T1000 (cell line): ENCODE measurements around the gene DDX41.
A peak's percentile ranks its signal among the peaks of the same experiment; 100 is the strongest.
"Not testable (repeated sequence)": the region's sequence is repeated elsewhere in the genome, so short reads cannot be mapped to it uniquely, and the experiment has no call there.

ENCODE experiments used
- DNase-seq: peaks from one replicate; lab custom pipeline; 2025; ENCODE audit warnings: mixed read lengths; lab: John Stamatoyannopoulos, UW

DDX41 gene

DNA sequence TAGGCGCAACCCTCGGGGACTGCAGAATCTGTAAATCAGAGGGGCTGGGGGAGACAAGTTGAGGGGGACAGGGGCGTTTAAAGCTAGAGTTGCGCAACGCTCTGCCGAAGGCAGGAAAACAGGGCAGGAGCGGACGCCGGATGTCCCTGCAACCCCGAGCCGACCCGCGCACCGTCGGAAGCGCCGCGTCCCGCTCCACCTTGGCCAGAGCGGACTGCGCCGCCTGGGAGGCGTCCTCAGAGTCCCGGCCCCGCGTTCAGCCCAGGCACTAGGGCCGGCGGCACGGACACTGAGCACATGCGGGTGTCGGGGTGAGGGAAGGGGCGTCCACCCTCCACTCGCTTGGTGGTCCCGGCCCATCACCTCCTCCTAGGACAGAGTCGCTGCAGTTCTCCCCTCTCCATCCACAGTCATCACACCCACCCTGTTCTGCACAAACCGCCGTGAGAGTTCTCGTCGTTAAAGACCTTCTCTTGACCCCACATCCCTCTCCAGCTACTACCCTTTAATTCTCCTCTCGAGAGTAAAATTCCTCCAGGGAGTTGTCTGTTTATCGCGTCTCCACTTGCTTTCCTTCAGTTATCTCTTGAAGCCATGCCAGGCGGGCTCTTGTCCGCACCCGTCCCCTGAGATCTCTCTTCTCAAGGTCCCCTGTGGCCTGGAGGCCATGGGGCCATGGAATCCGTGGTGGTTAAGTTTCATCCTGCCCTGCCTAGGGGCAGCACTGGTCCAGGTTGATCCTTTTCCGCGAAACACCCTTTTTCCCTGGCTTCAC is 18.6 kb downstream of the DDX41 start:
- no peak for DNase-seq

DNA sequence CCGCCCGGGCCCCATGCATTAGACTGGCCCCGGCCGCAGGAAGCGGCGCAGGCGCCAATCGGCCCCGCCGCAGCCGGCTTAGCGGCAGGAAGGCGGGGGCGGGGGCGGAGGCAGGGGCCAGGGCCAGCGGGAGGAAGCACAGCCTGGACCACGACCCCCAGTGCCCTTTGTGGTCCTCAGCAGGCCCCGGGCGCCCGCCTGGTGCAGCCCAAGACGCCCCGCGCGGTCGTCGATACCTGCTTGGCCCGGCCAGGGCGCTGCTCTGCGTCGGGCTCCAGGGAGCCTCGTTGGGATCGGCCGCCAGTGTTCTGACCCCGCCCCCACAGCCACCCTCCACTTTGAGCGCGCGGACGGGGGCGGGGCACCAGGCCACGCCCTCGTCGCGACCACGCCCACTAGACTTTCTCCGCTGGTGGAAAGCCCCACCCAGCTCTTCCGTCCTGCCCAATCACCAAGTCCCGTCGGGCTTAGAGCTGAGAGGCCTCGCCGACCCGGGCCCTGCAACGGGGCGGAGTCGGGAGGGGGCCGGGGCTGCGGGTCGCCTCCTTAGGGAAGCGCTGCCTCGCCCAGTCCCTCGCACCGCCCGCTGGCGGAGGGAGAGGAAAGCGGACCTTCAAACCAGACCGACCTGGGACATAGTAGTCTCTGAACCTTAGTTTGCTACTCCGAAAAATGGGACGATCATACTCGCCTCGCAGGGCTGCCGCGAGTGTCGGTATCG is 19.3 kb downstream of the DDX41 start, which contains the start of gene PDLIM7:
Gene PDLIM7, minus strand, starts transcription at position 313 of the 721 bp plus-strand sequence. CDS start 1,092 bp downstream, outside the sequence.
- peak; percentile 89 for DNase-seq

DNA sequence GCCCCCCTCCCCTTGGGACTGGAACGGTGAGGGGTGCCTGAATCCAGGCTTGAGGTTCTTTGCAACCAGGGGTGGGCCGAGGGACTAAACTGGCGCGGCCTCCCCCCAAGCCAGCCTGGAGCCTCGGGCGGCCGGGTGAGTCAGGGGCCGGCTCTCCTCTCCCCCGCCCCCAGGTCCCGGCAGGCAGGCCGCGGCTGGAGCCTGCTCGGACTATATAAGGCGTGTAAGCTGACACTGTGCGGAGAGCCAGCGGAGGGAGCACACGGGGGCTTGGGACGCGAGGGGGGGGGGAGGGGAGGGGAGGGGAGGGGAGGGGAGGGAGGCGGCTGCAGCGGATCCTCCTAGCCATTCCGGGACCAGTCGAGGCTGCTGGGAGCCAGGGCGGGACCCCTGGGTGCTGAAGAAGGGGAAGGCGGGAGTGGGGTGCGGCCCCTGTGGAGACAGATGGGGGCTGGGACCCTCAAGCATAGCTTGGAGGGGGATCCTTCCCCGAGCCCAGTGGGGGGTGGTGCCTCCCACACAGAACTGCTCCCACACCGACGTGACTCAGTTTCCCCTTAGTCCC is 20.0 kb downstream of the DDX41 start:
- DNase-seq = peak; percentile 53

DNA sequence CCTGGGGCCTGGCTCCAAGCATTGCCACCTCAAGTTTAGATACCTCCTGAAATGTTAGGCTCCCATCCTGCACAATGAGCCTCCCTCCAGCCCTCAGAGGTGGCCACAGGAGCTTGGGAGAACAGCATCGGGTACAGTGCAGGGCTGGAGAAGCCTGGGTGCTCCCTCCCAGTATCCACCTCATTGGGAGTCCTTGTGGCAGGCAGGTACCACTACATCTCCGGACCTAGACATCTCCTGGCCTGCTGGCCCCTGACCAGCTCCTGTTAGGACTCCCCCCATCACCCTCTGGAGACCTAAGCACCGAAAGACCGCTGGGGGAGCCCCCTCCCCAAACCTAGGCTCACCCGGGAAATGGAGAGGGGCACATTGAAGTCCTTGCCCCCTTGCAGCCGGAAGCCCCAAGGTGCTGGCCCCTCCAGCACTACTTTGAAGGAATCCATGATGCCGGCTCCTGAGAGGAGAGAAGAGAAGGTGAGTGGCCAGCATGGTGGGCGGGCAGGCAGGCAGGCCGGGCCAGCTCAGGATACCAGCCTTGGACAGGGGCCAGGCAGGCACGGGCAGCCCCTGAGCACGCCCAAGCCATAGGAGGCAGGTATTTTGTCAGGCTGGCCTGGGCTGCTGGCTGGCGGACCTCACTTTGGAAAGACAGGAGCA is 20.6 kb downstream of the DDX41 start:
- peak; percentile 51 for DNase-seq

DNA sequence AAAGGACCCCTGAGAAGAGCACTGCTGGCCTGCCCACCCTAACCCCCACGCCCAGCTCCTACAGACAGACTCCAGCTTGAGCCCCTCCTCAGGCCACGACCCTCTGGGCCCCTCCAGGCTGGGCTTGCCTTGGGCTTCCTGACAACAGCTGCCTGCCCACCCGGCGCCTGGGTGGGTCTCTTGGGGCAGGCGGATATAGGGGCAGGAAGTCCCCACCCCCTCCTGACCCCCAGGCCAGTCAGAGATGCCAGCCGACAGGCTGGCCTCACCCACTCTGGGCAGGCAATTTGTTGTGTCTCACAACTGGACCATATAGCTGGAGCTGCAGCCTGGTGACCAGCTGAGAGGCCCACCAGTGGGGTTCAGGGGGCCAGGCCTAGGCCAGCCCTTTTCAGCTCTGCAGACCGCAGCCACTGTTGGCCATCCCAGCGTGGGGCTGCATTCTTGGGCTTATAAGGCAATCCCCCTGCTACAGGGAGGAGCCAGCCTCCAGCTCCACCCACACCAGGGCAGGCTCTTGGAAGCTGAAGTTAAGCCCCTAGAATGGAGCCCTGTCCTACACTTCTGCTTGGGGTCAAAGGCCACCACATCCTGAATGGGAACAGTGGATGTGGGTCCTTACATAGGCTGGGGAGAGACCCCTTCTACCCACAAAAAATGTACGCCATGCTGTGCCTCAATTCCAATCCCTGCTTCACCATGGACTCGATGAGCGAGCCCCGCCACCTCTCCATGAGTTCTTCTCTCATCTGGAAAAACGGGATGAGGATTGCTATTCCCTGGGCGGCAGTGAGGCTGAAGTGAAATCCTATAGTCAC is 21.3 kb downstream of the DDX41 start:
- peak; percentile 51 for DNase-seq

DNA sequence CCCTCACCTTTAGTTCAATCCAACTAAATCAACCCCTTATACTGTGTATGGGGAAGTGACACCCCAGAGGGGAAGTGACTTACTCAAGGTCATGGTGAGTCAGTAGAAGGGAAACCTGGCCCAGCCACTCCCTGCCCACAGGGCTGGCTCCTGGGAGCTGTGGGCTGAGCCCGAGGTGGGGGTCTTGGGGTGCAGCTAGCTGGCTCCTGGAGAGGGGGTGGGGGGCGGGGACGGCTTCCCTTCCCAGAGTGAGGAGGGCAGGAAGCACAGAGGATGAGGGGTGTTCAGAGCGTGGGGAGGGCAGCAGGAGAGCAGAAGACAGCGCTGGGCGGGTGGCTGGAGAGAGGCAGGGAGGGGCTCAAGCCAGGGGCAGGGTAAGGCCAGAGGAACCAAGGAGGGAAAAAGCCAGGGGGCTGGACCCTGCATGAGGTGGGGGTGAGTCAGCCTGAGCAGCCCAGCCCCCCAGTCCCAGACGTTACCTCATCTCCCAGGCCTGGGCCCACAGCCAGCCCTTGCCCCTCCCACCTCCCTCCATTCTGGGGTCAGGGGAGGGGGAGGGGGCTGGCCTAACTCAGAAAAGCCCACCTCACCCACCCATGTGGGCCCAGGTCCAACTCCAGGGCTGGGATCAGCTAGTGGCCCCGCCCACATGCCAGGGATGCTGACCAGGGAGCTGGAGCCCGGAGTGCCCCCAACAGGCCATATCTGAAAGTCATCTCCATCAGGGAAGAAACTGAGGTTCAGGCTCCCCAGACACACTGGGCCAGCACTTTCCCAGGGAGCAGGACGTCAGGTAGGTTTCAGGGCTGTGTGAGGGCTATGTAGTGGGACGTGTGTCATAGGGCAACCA is 22.2 kb downstream of the DDX41 start:
- peak; percentile 76 for DNase-seq

DNA sequence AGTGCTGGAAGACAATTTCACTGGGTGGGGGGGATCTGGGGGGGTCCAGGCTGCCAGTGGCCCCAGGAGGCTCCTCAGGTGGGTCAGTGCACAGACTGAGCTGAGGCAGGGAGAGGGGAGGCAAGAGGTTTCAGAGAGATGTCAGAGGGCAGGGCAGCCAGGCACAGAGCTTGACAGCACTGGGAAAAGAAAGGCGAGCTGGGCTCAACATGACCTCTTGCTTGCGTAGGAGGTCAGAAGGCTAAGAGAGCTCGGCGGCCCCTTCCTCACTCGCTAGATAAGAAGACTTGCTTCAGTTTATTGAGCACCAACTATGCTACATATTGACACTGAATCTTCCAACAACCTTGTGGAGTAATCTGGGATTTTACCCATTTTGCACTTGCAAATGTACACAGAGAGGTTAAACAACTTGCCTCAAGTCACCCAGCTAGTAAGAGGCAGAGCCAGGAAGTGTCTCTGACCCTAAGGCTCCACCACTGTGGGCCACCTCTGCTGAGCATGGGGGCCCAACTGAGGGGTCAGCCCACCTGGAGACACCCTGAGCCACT is 22.9 kb downstream of the DDX41 start:
- DNase-seq = no peak

DNA sequence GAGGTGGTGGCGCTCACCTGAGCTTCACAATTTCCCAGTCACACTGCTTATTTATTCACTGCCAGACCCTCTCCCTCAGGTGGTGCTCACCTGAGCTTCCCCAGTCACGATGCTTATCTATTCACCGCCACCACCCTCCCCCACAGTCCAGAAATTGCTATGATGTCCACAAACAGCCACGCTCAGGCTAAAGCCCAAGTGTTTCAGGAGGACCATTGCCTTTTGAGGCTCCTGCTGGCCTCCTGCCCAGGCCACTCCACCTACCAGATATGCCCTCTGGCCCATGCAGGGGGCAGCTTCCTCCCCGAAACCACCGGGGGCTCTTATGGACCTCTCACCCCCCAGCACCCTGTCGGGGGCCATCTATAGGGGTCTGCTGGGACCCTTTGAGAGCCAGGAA is 23.9 kb downstream of the DDX41 start:
- no peak for DNase-seq

DNA sequence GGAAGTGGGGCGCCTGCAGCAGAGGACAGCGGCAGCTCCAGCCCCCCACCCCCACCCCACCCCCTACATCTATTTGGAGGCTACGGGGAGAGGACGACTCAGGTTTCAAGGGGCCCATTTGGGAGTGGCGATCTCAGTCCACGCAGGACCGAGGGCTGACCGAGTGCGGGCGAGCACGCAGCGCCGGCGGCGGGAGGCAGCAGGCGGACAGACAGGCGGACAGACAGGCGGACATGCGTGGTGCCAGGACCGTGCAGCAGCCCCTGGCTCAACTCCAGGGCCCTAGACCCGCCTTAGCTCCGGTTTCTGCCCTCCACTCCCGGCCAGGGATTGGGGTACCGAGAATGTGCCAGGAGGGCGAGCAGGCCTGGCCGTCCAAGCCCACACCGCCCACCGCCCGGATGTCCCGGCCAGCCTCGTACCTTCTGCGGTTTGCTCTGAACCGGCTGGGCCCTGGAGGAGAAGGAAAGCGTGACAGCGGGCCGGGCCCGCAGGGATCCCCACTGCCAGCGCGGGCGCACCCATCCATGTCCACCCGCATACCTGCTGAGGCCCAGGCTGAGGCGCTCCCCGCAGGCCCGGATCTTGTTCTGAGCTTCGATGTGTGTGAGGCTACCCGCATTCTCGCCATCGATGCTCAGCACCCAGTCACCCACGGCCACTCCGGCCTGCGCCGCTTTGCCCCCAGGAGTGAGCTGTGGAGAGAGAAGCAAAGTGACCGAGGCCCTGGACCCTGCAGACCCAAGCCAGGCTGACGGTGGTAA is 24.6 kb downstream of the DDX41 start:
- no peak for DNase-seq

DNA sequence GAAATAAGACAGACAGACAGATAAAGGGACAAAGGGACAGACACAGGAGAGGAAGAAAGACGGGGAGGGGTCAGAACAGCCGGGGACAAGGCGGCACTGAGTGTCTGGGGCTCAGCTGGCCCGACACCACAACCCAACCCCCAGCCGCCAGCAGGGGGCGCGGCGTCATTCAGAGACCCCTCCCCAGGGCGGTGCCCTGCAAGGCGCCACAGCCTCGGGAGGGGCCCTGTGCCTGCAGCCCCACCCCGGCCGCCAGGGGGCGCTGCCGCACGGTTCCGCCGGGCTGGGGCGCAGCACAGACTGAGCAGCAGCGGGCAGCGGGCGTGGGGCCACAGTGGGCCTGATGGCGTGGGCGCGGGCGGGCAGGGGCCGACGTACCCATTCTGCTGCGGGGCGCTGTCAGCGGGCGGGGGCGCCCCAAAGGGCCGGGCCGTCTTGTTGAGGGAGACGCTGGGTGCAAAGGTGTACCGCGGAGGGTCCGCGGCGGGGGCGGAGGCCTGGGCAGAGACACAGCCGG is 25.3 kb downstream of the DDX41 start:
- peak; percentile 33 for DNase-seq

DNA sequence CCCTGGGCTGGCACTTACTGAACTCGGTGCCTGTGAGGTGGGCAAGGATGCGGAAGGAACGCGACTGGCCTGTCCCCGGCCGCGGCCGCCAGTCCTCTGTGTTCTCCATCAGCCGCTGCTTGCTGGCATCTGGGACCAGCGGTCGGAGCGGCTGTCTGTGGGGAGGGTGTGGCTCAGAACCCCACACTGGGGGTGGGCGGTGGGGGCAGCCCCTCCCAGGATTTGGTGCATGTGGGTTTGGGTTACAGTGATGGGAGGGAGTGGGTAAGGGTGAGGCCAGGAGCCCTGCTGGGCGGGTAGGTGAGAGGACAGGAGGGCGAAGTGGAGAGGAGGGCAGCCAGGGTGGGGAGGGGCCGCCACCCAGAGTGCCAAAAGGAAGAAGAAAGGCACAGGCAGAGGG is 25.8 kb downstream of the DDX41 start:
- no peak for DNase-seq

DNA sequence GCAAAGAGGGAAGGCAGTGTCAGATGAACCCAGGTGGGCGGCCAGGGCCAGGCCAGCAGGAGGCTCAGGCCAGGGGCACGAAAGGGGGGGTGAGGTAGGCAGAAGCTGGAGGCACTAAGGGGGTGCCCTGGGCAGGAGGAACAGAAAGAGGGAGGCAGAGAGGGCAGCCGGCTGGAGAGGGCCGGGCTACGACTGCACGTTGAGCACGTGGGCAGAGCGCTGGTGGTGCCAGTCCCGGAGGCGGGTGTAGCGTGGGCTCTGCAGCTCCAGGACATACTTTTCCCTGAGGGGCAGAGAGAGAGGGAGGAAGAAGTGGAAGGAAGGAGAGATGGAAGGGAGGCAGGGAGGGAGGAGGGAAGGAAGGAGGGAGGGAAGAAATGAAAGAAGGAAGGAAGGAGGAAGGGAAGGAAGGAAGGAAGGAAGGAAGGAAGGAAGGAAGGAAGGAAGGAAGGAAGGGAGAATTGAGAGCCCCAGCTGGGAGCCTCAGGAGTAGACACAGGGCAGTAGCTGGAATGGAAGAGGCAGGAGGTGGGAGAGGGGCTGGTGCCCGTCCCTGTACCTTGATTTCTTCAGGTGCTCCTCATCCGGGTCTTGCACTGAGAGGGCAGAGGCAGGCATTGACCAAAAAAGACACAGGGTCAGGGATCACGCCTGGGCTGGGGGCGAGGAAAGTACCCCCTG is 26.3 kb downstream of the DDX41 start:
- DNase-seq = no peak

DNA sequence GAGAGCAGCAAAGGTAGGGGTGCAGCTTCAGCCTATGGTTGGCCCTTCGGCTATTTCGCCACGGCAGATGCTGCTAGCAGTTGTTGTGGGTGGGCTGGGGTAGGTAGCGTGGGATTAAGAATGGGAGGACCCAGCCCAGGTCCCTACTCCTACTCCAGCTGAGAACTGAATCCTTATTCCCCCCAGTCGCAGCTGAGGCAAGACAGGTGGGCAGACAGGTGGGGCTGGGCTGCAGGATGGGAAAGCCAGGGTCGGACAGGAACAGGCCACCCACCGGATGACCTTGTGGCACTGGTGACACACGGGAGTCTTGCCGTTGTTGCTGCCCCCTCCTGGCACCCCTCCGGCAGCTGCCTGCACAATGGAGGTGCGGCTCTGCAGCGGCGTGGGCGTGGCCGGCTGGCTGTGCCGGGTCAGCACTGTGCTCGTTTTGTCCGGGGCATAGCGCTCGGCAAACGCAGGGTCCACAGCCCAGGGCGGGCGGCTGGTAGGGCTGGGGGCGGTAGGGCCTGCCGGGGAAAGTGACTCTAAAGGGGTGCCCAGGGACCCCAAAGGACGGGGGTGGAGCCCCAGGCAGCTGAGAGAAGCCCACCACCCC is 27.5 kb downstream of the DDX41 start:
- DNase-seq = no peak

DNA sequence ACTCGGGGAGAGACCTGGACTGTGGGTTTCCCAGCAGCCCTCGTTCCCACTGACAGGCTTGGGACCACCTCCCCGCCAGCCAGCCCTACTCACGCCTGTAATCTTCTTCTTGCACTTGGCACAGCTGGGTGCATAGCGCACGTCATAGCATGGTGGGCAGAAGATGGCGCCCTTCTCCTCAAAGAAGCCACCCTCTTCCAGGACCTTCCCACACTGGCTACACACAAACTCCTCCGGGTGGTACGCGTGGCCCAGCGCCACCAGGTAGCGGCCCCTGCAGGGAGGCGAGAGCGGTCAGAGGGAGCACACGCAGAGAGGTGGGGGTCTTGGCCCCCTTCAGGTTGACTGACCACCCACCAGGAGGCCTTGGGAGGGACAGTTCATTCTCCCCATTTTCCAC is 28.8 kb downstream of the DDX41 start:
- no peak for DNase-seq

DNA sequence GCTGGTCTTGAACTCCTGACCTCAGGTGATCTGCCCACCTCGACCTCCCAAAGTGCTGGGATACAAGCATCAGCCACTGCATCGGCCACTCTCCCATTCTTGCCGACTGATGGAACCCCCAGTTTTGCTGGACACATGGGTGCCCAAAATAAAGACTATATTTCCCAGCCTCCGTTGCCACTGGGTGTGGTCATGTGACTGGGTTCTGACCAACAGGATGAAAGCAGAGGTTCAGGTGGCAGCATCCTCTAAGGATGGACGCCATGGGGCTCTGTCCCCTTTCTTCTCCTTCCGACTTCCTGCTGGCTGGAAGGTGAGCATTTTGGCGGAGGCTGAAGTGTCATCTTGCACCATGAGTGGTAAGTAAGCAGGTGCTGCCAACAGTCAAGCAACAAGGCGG is 29.6 kb downstream of the DDX41 start:
- DNase-seq = no peak

DNA sequence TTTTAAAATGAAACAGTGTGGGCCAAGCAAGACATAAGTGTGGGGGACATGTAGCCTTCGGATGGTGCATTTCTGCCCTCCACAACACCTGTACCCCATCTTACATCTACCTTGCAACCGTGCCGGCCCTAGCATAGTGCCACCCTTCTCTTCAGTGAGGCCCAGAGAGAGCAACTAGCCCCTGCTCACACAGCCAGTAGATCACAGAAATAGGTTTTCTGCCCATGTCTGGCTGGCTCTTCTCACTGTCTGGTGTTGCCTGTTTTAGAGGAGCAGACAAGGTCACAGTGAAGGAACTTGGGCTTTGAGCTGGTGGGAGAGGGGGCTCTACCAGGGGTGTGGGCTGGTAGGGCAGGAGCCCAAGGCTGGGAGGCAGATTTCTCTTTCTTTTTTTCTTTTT is 30.5 kb downstream of the DDX41 start:
- no peak for DNase-seq

DNA sequence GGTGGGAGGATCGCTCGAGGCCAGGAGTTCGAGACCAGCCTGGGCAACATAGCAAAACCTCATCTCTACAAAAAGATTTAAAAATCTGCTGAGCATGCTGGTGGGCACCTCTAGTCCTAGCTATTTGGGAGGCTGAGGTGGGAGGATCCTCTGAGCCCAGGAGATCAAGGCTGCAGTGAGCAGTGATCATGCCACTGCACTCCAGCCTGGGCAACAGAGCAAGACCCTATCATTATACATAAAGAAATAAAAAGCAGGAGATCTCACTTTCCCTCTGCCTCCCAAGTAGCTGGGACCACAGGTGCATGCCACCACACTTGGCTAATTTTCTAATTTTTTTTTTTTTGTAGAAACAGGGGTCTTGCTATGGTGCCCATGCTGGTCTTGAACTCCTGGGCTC is 31.0 kb downstream of the DDX41 start:
- not testable (repeated sequence) for DNase-seq

DNA sequence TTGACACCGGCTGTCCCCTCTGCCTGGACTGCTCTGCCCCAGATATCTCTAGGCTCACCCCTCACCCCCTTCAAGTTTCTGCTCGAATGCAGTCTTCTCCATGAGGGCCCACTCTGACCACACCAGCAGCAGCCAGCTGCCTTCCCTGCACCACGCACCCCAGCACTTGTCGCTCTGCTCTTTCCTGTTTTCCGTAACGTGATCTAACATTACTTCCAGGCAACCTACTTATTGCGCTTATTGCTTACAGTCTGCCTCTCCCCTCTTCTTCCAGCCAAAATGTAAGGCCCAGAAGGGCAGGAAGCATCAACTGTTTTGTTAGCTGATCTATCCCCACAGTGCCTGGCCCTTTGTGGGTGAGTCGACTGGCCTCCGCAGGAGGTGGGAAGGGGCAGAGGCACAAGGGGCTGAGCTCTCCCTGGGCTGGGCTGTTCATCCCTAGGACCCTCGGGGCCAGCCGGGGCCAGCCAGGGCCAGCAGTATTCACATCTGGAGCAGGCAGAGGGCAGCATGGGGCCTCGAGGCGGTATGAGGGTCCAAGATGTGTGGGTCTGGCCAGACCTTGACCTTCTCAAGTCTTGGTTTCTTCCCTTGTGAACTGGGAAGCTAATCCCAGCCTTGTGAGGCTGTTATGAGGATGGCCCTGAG is 31.7 kb downstream of the DDX41 start:
- no peak for DNase-seq
